K562 (cell line): Measurements from ENCODE around the gene TCAP. TPM values are rescaled to one million over a fixed set of nuclear protein-coding genes. Genes with fewer than 3 reads are reported as not detected.

Source experiments
- ATAC-seq: fragments of 200-7000 bp; cut with Tn5 transposase; 3 replicates; pipeline ENCODE4 v1.9.1; 2020; ENCODE audit warnings: moderate library complexity
- BruUV-seq: library from RNA; stranded (reverse); fragments of 400-500 nt; replicated peaks from 2 replicates; lab custom pipeline; 2021; lab: Mats Ljungman, UMichigan
- CTCF ChIA-PET: fragments of 300-600 bp; formaldehyde crosslinking; extraction: SDS; loops from one replicate; lab custom pipeline; 2021; ENCODE audit warnings: low intra/inter-chr PET ratio; lab: Yijun Ruan, JAX
- POLR2A ChIA-PET: fragments of 300-600, 350-650 bp; sonication (Branson Sonifier 250); formaldehyde crosslinking; extraction: SDS; loops from one replicate; lab custom pipeline; 2021; ENCODE audit warnings: antibody characterized with exemption, inconsistent platforms; lab: Yijun Ruan, JAX
- DNase-seq, 4 experiments: peaks; one replicate each; pipeline versions ENCODE4 v3.0.0 to v3.0.0-alpha.2; 2011 to 2018; ENCODE audit warnings: low spot score in 3 of 4, mixed read lengths in 3 of 4; ENCODE audit errors: extremely low read depth in 1 of 4
- FAIRE-seq: peaks from 2 replicates; lab custom pipeline; 2011; peaks lifted over from hg19 to GRCh38; lab: Jason Lieb, UNC
- H2AFZ ChIP-seq: 2 replicates; pipeline ENCODE4 v1.6.0; 2011; ENCODE audit warnings: low read depth, low read length, control low read depth, inconsistent platforms
- H3K27ac ChIP-seq: fragments of 200-600 bp; 3 replicates; pipeline ENCODE4 v1.8.0; 2011; ENCODE audit warnings: low read depth, mild to moderate bottlenecking, control low read depth, inconsistent platforms, low read length, moderate library complexity, mixed read lengths; ENCODE audit errors: extremely low read depth
- H3K27me3 ChIP-seq, 2 experiments: fragments of 300-600 bp in 1 of 2; 2 replicates in 1 of 2; 3 replicates in 1 of 2; pipeline versions ENCODE4 v1.6.0 to v1.8.0; 2011; ENCODE audit warnings: inconsistent platforms in 2 of 2, low read length in 2 of 2, mild to moderate bottlenecking in 1 of 2, mixed read lengths in 1 of 2, moderate library complexity in 1 of 2; ENCODE audit not compliant: control insufficient read depth in 2 of 2, insufficient read depth in 2 of 2
- H3K36me3 ChIP-seq: fragments of 300-600 bp; 3 replicates; pipeline ENCODE4 v1.8.0; 2011; ENCODE audit warnings: mild to moderate bottlenecking, low read length, inconsistent platforms; ENCODE audit not compliant: control insufficient read depth, insufficient read depth
- H3K4me1 ChIP-seq, 2 experiments: fragments of 200-600 bp in 1 of 2; replicated peaks in 1 of 2; 2 replicates in 1 of 2; 3 replicates in 1 of 2; pipeline versions ENCODE4 v1.5.1 to v1.8.0; 2011; ENCODE audit warnings: inconsistent platforms in 2 of 2, low read length in 2 of 2, mild to moderate bottlenecking in 1 of 2, mixed read lengths in 1 of 2, moderate library complexity in 1 of 2; ENCODE audit not compliant: control insufficient read depth in 2 of 2, insufficient read depth in 2 of 2
- H3K4me2 ChIP-seq: 2 replicates; pipeline ENCODE4 v1.6.1; 2011; ENCODE audit warnings: low read length, control low read depth, inconsistent platforms, mixed read lengths; ENCODE audit not compliant: insufficient read depth
- H3K4me3 ChIP-seq: fragments of 200-600 bp; sonication (generic), shearing (Covaris generic); 2 replicates; pipeline ENCODE4 v1.5.1; 2016; ENCODE audit warnings: control low read depth, inconsistent platforms
- H3K79me2 ChIP-seq: fragments of 200-600 bp; 3 replicates; pipeline ENCODE4 v1.8.0; 2011; ENCODE audit warnings: low read length, inconsistent platforms; ENCODE audit not compliant: control insufficient read depth, insufficient read depth
- H3K9ac ChIP-seq, 2 experiments: 2 replicates each; pipeline versions ENCODE4 v1.6.0 to v1.6.1; 2011; ENCODE audit warnings: low read depth in 2 of 2, low read length in 2 of 2, control low read depth in 1 of 2, inconsistent platforms in 1 of 2, mild to moderate bottlenecking in 1 of 2, mixed read lengths in 1 of 2; ENCODE audit not compliant: insufficient read depth in 1 of 2
- H3K9me1 ChIP-seq: one replicate; pipeline ENCODE4 v1.6.0; 2011; ENCODE audit warnings: inconsistent platforms, mild to moderate bottlenecking, low read length, moderate library complexity; ENCODE audit not compliant: control insufficient read depth, insufficient read depth
- H3K9me3 ChIP-seq: replicated peaks from 2 replicates; pipeline ENCODE4 v1.5.1; 2011; ENCODE audit warnings: low read depth, low read length, inconsistent platforms; ENCODE audit not compliant: control insufficient read depth, insufficient read depth
- H4K20me1 ChIP-seq: replicated peaks from 2 replicates; pipeline ENCODE4 v1.6.1; 2011; ENCODE audit warnings: low read length, inconsistent platforms, mixed read lengths; ENCODE audit not compliant: control insufficient read depth, insufficient read depth
- EP400 ChIP-seq: fragments of 450-650 bp; IDR thresholded peaks from 2 replicates; pipeline ENCODE4 v1.6.1; 2017; ENCODE audit warnings: antibody characterized with exemption, mild to moderate bottlenecking, moderate library complexity
- ETS1 ChIP-seq: conservative IDR thresholded peaks from 2 replicates; pipeline ENCODE4 v1.6.1; 2011; ENCODE audit warnings: low read depth, mild to moderate bottlenecking, low read length; ENCODE audit not compliant: control insufficient read depth
- FOXO4 ChIP-seq: fragments of 450-650 bp; formaldehyde crosslinking; IDR thresholded peaks from 2 replicates; pipeline ENCODE4 v1.4.0; 2020; ENCODE audit warnings: mild to moderate bottlenecking, moderate library complexity
- RBFOX2 ChIP-seq: fragments of 200-400 bp; formaldehyde crosslinking; IDR thresholded peaks from 2 replicates; pipeline ENCODE4 v1.6.1; 2017; ENCODE audit warnings: low read depth, mild to moderate bottlenecking, low read length, moderate library complexity
- TAL1 ChIP-seq: fragments of 450-650 bp; IDR thresholded peaks from 2 replicates; pipeline ENCODE4 v1.6.1; 2016; ENCODE audit warnings: mild to moderate bottlenecking
- ZBTB2 ChIP-seq: fragments of 450-650 bp; IDR thresholded peaks from 2 replicates; pipeline ENCODE4 v1.6.1; 2016; ENCODE audit warnings: antibody characterized with exemption
- ZNF133 ChIP-seq: fragments of 250-450 bp; sonication (Bioruptor Pico); IDR thresholded peaks from 2 replicates; pipeline ENCODE4 v1.4.0; 2020; ENCODE audit warnings: mild to moderate bottlenecking
- WGBS: fragments of 100-300 bp; shearing (Covaris generic); methylation state at CpG from one replicate; pipeline ENCODE4 v1.1.6; 2016; ENCODE audit warnings: low coverage, mixed read lengths; ENCODE audit not compliant: insufficient coverage; ENCODE audit errors: missing lambda C conversion rate; 5-methylcytosine and 5-hydroxymethylcytosine counted together
- in situ Hi-C: fragments of 300-500 bp; cut with MboI; formaldehyde crosslinking; loops from 4 replicates; pipeline ENCODE4 v1.15.0; 2018; ENCODE audit warnings: inconsistent platforms, mixed read lengths
- intact Hi-C: fragments of 100-400 bp; cut with micrococcal nuclease; formaldehyde crosslinking; loops from 2 replicates; pipeline ENCODE4 v1.14.2; 2022
- polyA plus RNA-seq, 8 experiments: library from polyadenylated mRNA; depleted of rRNA in 4 of 8; stranded (reverse) in 5 of 8; unstranded in 3 of 8; fragments of >200 nt; fragmentation: Nextera tagmentation in 2 of 8; fragmentation: Illumina TruSeq in 1 of 8; extraction: Ambion mirVana in 2 of 8; extraction: Trizol in 1 of 8; gene quantifications; 2 replicates each; pipeline versions ENCODE4 v1.2.1 to v1.2.3, GENCODE V29; 2011 to 2014; ENCODE audit warnings: inconsistent platforms in 1 of 8, missing spikeins in 1 of 8
- total RNA-seq, 7 experiments: library from RNA; depleted of rRNA in 6 of 7; stranded (reverse); fragments of >200 nt in 6 of 7; fragmentation: Illumina TruSeq in 2 of 7; extraction: Trizol in 2 of 7; gene quantifications; 2 replicates each; pipeline versions ENCODE4 v1.2.1 to v1.2.3, GENCODE V29; 2011 to 2021; ENCODE audit warnings: low replicate concordance in 1 of 7
- TF ChIP-seq, protein P1 (sequence below): IDR thresholded peaks from 2 replicates; pipeline ENCODE4 v1.6.1; 2016; ENCODE audit warnings: missing genetic modification characterization, missing compliant biosample characterization
- TF ChIP-seq, protein P2 (sequence below), 2 experiments: IDR thresholded peaks in 1 of 2; conservative IDR thresholded peaks in 1 of 2; 2 replicates each; pipeline ENCODE4 v1.6.1; 2016; ENCODE audit warnings: low read depth in 2 of 2, mild to moderate bottlenecking in 1 of 2, missing compliant biosample characterization in 1 of 2, missing genetic modification characterization in 1 of 2, moderate library complexity in 1 of 2

Gene TCAP
- total and polyA plus RNA-seq, 9 of the 15 experiments (the other 6 are each of a cell fraction or from before 2014, with no cell fraction given), result 0.33 to 1.4 (median 0.82) TPM; not detected in 2

DNA sequence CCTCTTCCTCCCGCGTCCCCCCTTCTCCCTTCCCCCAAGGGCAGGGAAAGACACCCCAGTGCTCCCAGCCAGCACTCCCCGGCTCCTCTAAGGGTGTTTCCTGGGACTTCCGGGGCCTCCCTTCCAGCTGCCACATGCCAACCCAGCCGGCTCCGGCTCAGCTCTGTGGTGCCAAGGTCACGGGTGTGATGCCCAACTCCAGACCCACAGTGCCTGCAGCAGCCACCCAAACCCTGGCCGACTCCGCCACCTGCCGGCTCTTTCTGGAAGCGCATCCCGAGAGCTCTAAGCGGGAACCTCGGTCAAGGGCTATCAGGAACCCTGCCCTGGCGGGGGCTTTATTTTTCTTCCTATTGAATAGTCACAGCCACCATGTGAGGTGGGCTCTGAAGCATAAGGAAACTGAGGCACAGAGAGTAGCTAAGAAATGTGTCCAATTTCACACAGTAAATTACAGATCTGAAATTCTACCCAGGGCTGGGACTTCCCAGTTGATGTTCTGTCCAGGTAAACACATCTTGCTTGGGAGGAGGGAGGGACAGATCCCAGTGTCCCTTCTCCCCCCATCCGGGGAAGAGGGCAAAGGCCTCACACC lies 41.7 kb upstream of the TCAP start (continued):
- no peak for TF ChIP-seq FOXO4 (CRISPR knock-in tag)

- POLR2A ChIA-PET, result interaction anchor here (0.6 to 1.9 kb wide), 4 partner anchors 10 to 211 kb away, joined by 3 to 4 read pairs (median 4); no protein-coding TSS in a partner anchor
- H4K20me1 ChIP-seq, result no peaks in the 10 kb centered on the region
- BruUV-seq, result no TSS peak
- no peak overlapping the region for H3K9ac ChIP-seq
- no peak overlapping the region for H3K4me2 ChIP-seq
- H2AFZ ChIP-seq, result no peak overlapping the region
- FAIRE-seq (no peak), DNase-seq (no peak), ATAC-seq (no peak)
- no peak overlapping the region for H3K27ac ChIP-seq
- H3K36me3 ChIP-seq, result no peaks in the 10 kb centered on the region
- H3K27me3 ChIP-seq, result peaks cover 0 to 17% of the 10 kb centered on the region in 2 experiments; a peak in 2 of 5 replicates
- no peak overlapping the region for H3K4me3 ChIP-seq
- intact Hi-C loops, result no loop called here
- WGBS, result 46% methylated on average over 8 of the region's 8 CpGs
- in situ Hi-C loops, result loop anchor here (5.0 kb wide), 2 partner anchors 48 to 133 kb away; no protein-coding TSS in a partner anchor
- H3K9me1 ChIP-seq, result no peaks in the 10 kb centered on the region
- H3K79me2 ChIP-seq, result no peaks in the 10 kb centered on the region
- H3K4me1 ChIP-seq, result peaks cover 3 to 44% of the 10 kb centered on the region in 2 experiments; a peak in 2 of 5 replicates
- CTCF ChIA-PET, result interaction anchor here (0.6 to 5.2 kb wide), 6 partner anchors 30 to 407 kb away, joined by 3 to 131 read pairs (median 36); partner anchors contain the start of gene PNMT
- no peaks in the 10 kb centered on the region for H3K9me3 ChIP-seq
- TF ChIP-seq ZNF133 (CRISPR knock-in tag), result no peak
- TF ChIP-seq ETS1, result no peak
- TF ChIP-seq RBFOX2, result no peak
- no peak for TF ChIP-seq TAL1
- TF ChIP-seq EP400, result no peak
- TF ChIP-seq, protein P1, sequence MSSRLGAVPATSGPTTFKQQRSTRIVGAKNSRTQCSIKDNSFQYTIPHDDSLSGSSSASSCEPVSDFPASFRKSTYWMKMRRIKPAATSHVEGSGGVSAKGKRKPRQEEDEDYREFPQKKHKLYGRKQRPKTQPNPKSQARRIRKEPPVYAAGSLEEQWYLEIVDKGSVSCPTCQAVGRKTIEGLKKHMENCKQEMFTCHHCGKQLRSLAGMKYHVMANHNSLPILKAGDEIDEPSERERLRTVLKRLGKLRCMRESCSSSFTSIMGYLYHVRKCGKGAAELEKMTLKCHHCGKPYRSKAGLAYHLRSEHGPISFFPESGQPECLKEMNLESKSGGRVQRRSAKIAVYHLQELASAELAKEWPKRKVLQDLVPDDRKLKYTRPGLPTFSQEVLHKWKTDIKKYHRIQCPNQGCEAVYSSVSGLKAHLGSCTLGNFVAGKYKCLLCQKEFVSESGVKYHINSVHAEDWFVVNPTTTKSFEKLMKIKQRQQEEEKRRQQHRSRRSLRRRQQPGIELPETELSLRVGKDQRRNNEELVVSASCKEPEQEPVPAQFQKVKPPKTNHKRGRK (tag), result no peak
- no peak for TF ChIP-seq ZBTB2
- TF ChIP-seq, protein P2, sequence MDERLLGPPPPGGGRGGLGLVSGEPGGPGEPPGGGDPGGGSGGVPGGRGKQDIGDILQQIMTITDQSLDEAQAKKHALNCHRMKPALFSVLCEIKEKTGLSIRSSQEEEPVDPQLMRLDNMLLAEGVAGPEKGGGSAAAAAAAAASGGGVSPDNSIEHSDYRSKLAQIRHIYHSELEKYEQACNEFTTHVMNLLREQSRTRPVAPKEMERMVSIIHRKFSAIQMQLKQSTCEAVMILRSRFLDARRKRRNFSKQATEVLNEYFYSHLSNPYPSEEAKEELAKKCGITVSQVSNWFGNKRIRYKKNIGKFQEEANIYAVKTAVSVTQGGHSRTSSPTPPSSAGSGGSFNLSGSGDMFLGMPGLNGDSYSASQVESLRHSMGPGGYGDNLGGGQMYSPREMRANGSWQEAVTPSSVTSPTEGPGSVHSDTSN (CRISPR knock-in tag; IDR thresholded peaks at IDR 0.05; ENCODE audit: low read depth), result no peak
- TF ChIP-seq, protein P2 (tag; conservative IDR thresholded peaks at IDR 0.05; ENCODE audit: low read depth), result no peak
Measured at GRCh38 chr17:39624313-39624712, 40.8 kb upstream of the TCAP start.
